HEK293T (cell line): ENCODE results near the gene ZNF557.

Experiments used
- L3MBTL2 ChIP-seq: fragments of 450-650 bp; conservative IDR thresholded peaks from 2 replicates; pipeline ENCODE4 v1.6.1; 2016; ENCODE audit warnings: mild to moderate bottlenecking
- ZNF384 ChIP-seq: fragments of 450-650 bp; IDR thresholded peaks from 2 replicates; pipeline ENCODE4 v1.6.1; 2016

GRCh38 chr19:7069904-7070226, 362 bp downstream of the ZNF557 start:
- TF ChIP-seq L3MBTL2 (no peak), ZNF384 (no peak)
